Neural cell (in vitro differentiated cells): ENCODE measurements around the gene SYVN1. TPM values are rescaled to one million over a fixed set of nuclear protein-coding genes. Genes with fewer than 3 reads are reported as not detected.
A peak's percentile ranks its signal among the peaks of the same experiment; 100 is the strongest.

Source experiments
- H2AFZ ChIP-seq: fragments of 200-600, 300-800 bp; sonication (generic), shearing (Covaris generic); 2 replicates; pipeline ENCODE4 v1.6.0; 2014; ENCODE audit warnings: low read depth, mild to moderate bottlenecking, antibody characterized with exemption, low read length, moderate library complexity
- H3F3A ChIP-seq: fragments of 200-600 bp; shearing (Covaris generic); 2 replicates; pipeline ENCODE4 v1.6.1; 2016; ENCODE audit warnings: mild to moderate bottlenecking, moderate library complexity, mixed read lengths, antibody characterized with exemption, low read length; ENCODE audit not compliant: insufficient read depth, poor library complexity, severe bottlenecking
- H3K27ac ChIP-seq: fragments of 200-600, 300-800 bp; sonication (generic), shearing (Covaris generic); 2 replicates; pipeline ENCODE4 v1.5.1; 2014; ENCODE audit warnings: mild to moderate bottlenecking, low read length, moderate library complexity
- H3K27me3 ChIP-seq: fragments of 300-800, 200-600 bp; sonication (generic), shearing (Covaris generic); 2 replicates; pipeline ENCODE4 v1.6.0; 2014; ENCODE audit warnings: mild to moderate bottlenecking, low read depth, low read length, moderate library complexity; ENCODE audit not compliant: insufficient read depth
- H3K36me3 ChIP-seq: fragments of 300-800, 200-600 bp; sonication (generic), shearing (Covaris generic); 2 replicates; pipeline ENCODE4 v1.5.1; 2014; ENCODE audit warnings: mild to moderate bottlenecking, antibody characterized with exemption, low read length, moderate library complexity; ENCODE audit not compliant: insufficient read depth
- H3K4me2 ChIP-seq: fragments of 300-800, 200-600 bp; sonication (generic), shearing (Covaris generic); 2 replicates; pipeline ENCODE4 v1.6.0; 2014; ENCODE audit warnings: mild to moderate bottlenecking, low read length
- H3K4me3 ChIP-seq: fragments of 300-800, 200-600 bp; sonication (generic), shearing (Covaris generic); 2 replicates; pipeline ENCODE4 v1.5.1; 2014; ENCODE audit warnings: mild to moderate bottlenecking, low read length, moderate library complexity
- H3K79me2 ChIP-seq: fragments of 200-600 bp; shearing (Covaris generic); replicated peaks from 2 replicates; pipeline ENCODE4 v1.6.0; 2014; ENCODE audit warnings: mild to moderate bottlenecking, low read length, moderate library complexity; ENCODE audit not compliant: insufficient read depth
- H3K9ac ChIP-seq: fragments of 300-800, 200-600 bp; sonication (generic), shearing (Covaris generic); 2 replicates; pipeline ENCODE4 v1.6.1; 2016; ENCODE audit warnings: mild to moderate bottlenecking, low read length, mixed read lengths
- H3K9me2 ChIP-seq: fragments of 200-600 bp; shearing (Covaris generic); 2 replicates; pipeline ENCODE4 v1.6.1; 2016; ENCODE audit warnings: mild to moderate bottlenecking, low read length, mixed read lengths; ENCODE audit not compliant: insufficient read depth
- H3K9me3 ChIP-seq: fragments of 200-600, 300-800 bp; sonication (generic), shearing (Covaris generic); 2 replicates; pipeline ENCODE4 v1.6.1; 2016; ENCODE audit warnings: mild to moderate bottlenecking, mixed run types, low read length, moderate library complexity, mixed read lengths
- H4K20me1 ChIP-seq: fragments of 200-600 bp; shearing (Covaris generic); 2 replicates; pipeline ENCODE4 v1.6.1; 2016; ENCODE audit warnings: mild to moderate bottlenecking, mixed run types; ENCODE audit not compliant: insufficient read depth
- CTCF ChIP-seq: fragments of 450-650 bp; IDR thresholded peaks from 2 replicates; pipeline ENCODE4 v1.5.1; 2014; ENCODE audit warnings: antibody characterized with exemption, mild to moderate bottlenecking, moderate library complexity; ENCODE audit not compliant: poor library complexity, severe bottlenecking
- EP300 ChIP-seq: fragments of 450-650 bp; conservative IDR thresholded peaks from 2 replicates; pipeline ENCODE4 v1.6.1; 2014; ENCODE audit warnings: antibody characterized with exemption, mild to moderate bottlenecking, moderate library complexity; ENCODE audit not compliant: poor library complexity, severe bottlenecking
- EZH2 ChIP-seq: fragments of 200-600, 300-800 bp; shearing (Covaris generic), sonication (generic); IDR thresholded peaks from 2 replicates; pipeline ENCODE4 v1.6.1; 2014; ENCODE audit warnings: antibody characterized with exemption, low read length, borderline replicate concordance, mild to moderate bottlenecking; ENCODE audit not compliant: insufficient read depth, poor library complexity, severe bottlenecking
- MXI1 ChIP-seq: fragments of 450-650 bp; conservative IDR thresholded peaks from 2 replicates; pipeline ENCODE4 v1.6.1; 2014; ENCODE audit warnings: antibody characterized with exemption, mild to moderate bottlenecking; ENCODE audit not compliant: poor library complexity, severe bottlenecking
- POLR2AphosphoS5 ChIP-seq: IDR thresholded peaks from 2 replicates; pipeline ENCODE4 v1.6.1; 2012
- RAD21 ChIP-seq: fragments of 450-650 bp; conservative IDR thresholded peaks from 2 replicates; pipeline ENCODE4 v1.6.1; 2014; ENCODE audit warnings: antibody characterized with exemption, mild to moderate bottlenecking, moderate library complexity
- REST ChIP-seq: IDR thresholded peaks from 2 replicates; pipeline ENCODE4 v1.6.1; 2012; ENCODE audit warnings: borderline replicate concordance
- SMC3 ChIP-seq: fragments of 450-650 bp; conservative IDR thresholded peaks from 2 replicates; pipeline ENCODE4 v1.6.1; 2014; ENCODE audit warnings: antibody characterized with exemption, mild to moderate bottlenecking, moderate library complexity; ENCODE audit not compliant: poor library complexity
- TAF1 ChIP-seq: IDR thresholded peaks from 2 replicates; pipeline ENCODE4 v1.6.1; 2012; ENCODE audit warnings: low read depth
- polyA plus RNA-seq: library from polyadenylated mRNA; depleted of rRNA; stranded (reverse); fragments of >200 nt; gene quantifications from 2 replicates; pipeline ENCODE4 v1.2.3, GENCODE V29; 2014

SYVN1 gene
- polyA plus RNA-seq, 1 donor from 2014 or later: 12.8 TPM

GRCh38 chr11:65083134-65083833, 51.0 kb downstream of the SYVN1 start:
- Histone ChIP-seq H3K27me3 (no peaks in the 10 kb centered on the region), H3K9me2 (no peaks in the 10 kb centered on the region), H3K4me3 (peak overlapping the region; percentile 84), H3K9ac (peak overlapping the region; percentile 84), H3K79me2 (peaks cover 23% of the 10 kb centered on the region), H2AFZ (no peak overlapping the region), H3K27ac (no peak overlapping the region), H3K36me3 (no peaks in the 10 kb centered on the region), H3F3A (no peaks in the 10 kb centered on the region), H3K4me2 (peak overlapping the region; percentile 6), H4K20me1 (no peaks in the 10 kb centered on the region), H3K9me3 (no peaks in the 10 kb centered on the region)
- TF ChIP-seq POLR2AphosphoS5 (no peak), MXI1 (no peak)

- no peaks in the 10 kb centered on the region for H3K27me3 ChIP-seq
- TF ChIP-seq TAF1: no peak
Observed at GRCh38 chr11:65078786-65079342, 55.5 kb downstream of the SYVN1 start.

GRCh38 chr11:65078151-65078550, 56.2 kb downstream of the SYVN1 start:
- H2AFZ ChIP-seq: no peak overlapping the region
- no peak overlapping the region for H3K27ac ChIP-seq
- no peaks in the 10 kb centered on the region for H3K9me2 ChIP-seq
- no peak overlapping the region for H3K9ac ChIP-seq
- no peak overlapping the region for H3K4me3 ChIP-seq
- H3K79me2 ChIP-seq: peaks cover 6% of the 10 kb centered on the region
- H3K9me3 ChIP-seq: no peaks in the 10 kb centered on the region
- no peaks in the 10 kb centered on the region for H3K27me3 ChIP-seq
- no peaks in the 10 kb centered on the region for H4K20me1 ChIP-seq
- no peaks in the 10 kb centered on the region for H3K36me3 ChIP-seq
- no peak overlapping the region for H3K4me2 ChIP-seq
- H3F3A ChIP-seq: no peaks in the 10 kb centered on the region
- no peak for TF ChIP-seq POLR2AphosphoS5
- peak; percentile 36 for TF ChIP-seq CTCF
- no peak for TF ChIP-seq EZH2
- TF ChIP-seq REST: no peak
- TF ChIP-seq SMC3: peak; percentile 34
- no peak for TF ChIP-seq RAD21
- TF ChIP-seq EP300: no peak
- TF ChIP-seq TAF1: no peak
- TF ChIP-seq MXI1: no peak

More at GRCh38 chr11:65078786-65079342, 55.5 kb downstream of the SYVN1 start:
- Histone ChIP-seq H3K4me2 (no peak overlapping the region), H3K9ac (no peak overlapping the region), H4K20me1 (no peaks in the 10 kb centered on the region), H3K4me3 (no peak overlapping the region), H3K9me3 (no peaks in the 10 kb centered on the region), H3K36me3 (no peaks in the 10 kb centered on the region), H2AFZ (no peak overlapping the region), H3K27ac (no peak overlapping the region), H3K79me2 (peaks cover 13% of the 10 kb centered on the region), H3K9me2 (no peaks in the 10 kb centered on the region), H3F3A (no peaks in the 10 kb centered on the region)
